Measurements from ENCODE around the gene PLCXD1.
"Not testable (repeated sequence)": the region's sequence is repeated elsewhere in the genome, so short reads cannot be mapped to it uniquely, and the experiment has no call there.

PLCXD1 gene

GRCh38 chrX:351324-351641 is 70.1 kb downstream of the PLCXD1 start:
- DNase-seq (ENCODE audit: low read depth) = not testable (repeated sequence)

GRCh38 chrX:351736-352135 is 70.6 kb downstream of the PLCXD1 start:
- no peak for DNase-seq (ENCODE audit: low read depth)

- DNase-seq (ENCODE audit: low read depth) = no peak
Measured at GRCh38 chrX:352181-352580, 71.0 kb downstream of the PLCXD1 start.

- no peak for DNase-seq (ENCODE audit: low read depth)
Measured at GRCh38 chrX:352582-353314, 71.6 kb downstream of the PLCXD1 start.

Measured in stimulated activated CD8-positive, alpha-beta memory T cell treated with anti-CD3 and anti-CD28 coated beads, Interleukin-4, amount 100 ng/mL, for 24 hours (primary cell).